Fibroblast of lung (primary cell): ENCODE results near the gene TRAPPC2L.

ENCODE experiments used
- CTCF ChIP-seq, 2 donors: IDR thresholded peaks in 1 of 2; conservative IDR thresholded peaks in 1 of 2; 1 replicate in 1 of 2; 2 replicates in 1 of 2; pipeline ENCODE4 v1.5.1; 2011 to 2012; ENCODE audit warnings: low read length in 2 of 2, control low read depth in 1 of 2, inconsistent platforms in 1 of 2, low read depth in 1 of 2, mild to moderate bottlenecking in 1 of 2
- EZH2 ChIP-seq: IDR thresholded peaks from 2 replicates; pipeline ENCODE4 v1.5.1; 2012; ENCODE audit warnings: low read length, control low read depth, mild to moderate bottlenecking; ENCODE audit errors: missing control alignments

GRCh38 chr16:88837806-88838205, 19.1 kb upstream of the TRAPPC2L start:
- TF ChIP-seq CTCF (conservative IDR thresholded peaks at IDR 0.05 in 1 of 2, IDR thresholded peaks at IDR 0.05 in 1 of 2; ENCODE audit: low read depth in 1 of 2, low read length in 2 of 2): no peak
- no peak for TF ChIP-seq EZH2
